Measurements from ENCODE around the gene ADGRD2. TPM values are rescaled to one million over a fixed set of nuclear protein-coding genes. Genes with fewer than 3 reads are reported as not detected.
"Not testable (repeated sequence)": the region's sequence is repeated elsewhere in the genome, so short reads cannot be mapped to it uniquely, and the experiment has no call there.

ADGRD2 gene
- total RNA-seq, 1 donor from 2014 or later: not detected

DNA sequence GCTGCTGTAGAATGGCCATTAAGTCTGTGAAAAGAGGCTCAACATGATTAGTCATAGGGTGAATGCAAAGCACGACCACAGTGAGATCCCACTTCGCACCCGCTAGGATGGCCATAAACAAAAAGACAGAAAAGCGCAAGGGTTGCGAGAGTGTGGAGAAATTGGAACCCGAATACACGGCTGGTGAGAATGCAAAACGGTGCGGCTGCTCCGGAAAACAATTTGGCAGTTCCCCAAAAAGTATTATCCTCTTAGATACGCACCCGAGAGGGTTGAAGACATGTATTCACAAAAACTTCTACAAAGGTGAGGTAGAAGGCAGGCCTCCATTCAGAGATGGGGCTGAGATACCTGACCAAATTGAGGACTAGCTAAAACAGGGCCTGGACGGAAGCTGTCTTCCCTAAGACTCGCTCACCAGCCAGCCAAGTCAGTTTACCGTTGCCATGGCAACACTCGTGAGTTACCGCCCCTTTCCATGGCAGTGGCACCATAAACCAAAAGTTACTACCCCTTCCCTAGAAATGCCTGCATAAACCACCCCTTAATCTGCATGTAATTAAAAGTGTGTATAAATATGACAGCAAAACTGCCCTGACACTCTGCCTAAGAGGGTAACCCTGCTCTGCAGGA lies 34.3 kb upstream of the ADGRD2 start:
- H3K27me3 Mint-ChIP-seq (ENCODE audit: unreplicated experiment): peaks cover 4% of the 10 kb centered on the region
- H3K27ac Mint-ChIP-seq (ENCODE audit: unreplicated experiment): no peak overlapping the region
- peaks cover 7% of the 10 kb centered on the region for H3K9me3 Mint-ChIP-seq (ENCODE audit: unreplicated experiment)
- H3K36me3 Mint-ChIP-seq (ENCODE audit: unreplicated experiment): no peaks in the 10 kb centered on the region
- peak overlapping the region; percentile 98 for H3K4me3 Mint-ChIP-seq (ENCODE audit: unreplicated experiment)
- H3K4me1 Mint-ChIP-seq (ENCODE audit: low read depth, unreplicated experiment): peaks cover 3% of the 10 kb centered on the region
- DNase-seq: no peak
- TF ChIP-seq, protein P1, sequence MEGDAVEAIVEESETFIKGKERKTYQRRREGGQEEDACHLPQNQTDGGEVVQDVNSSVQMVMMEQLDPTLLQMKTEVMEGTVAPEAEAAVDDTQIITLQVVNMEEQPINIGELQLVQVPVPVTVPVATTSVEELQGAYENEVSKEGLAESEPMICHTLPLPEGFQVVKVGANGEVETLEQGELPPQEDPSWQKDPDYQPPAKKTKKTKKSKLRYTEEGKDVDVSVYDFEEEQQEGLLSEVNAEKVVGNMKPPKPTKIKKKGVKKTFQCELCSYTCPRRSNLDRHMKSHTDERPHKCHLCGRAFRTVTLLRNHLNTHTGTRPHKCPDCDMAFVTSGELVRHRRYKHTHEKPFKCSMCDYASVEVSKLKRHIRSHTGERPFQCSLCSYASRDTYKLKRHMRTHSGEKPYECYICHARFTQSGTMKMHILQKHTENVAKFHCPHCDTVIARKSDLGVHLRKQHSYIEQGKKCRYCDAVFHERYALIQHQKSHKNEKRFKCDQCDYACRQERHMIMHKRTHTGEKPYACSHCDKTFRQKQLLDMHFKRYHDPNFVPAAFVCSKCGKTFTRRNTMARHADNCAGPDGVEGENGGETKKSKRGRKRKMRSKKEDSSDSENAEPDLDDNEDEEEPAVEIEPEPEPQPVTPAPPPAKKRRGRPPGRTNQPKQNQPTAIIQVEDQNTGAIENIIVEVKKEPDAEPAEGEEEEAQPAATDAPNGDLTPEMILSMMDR (IDR thresholded peaks at IDR 0.05; ENCODE audit: partially characterized antibody, unreplicated experiment): no peak

DNA sequence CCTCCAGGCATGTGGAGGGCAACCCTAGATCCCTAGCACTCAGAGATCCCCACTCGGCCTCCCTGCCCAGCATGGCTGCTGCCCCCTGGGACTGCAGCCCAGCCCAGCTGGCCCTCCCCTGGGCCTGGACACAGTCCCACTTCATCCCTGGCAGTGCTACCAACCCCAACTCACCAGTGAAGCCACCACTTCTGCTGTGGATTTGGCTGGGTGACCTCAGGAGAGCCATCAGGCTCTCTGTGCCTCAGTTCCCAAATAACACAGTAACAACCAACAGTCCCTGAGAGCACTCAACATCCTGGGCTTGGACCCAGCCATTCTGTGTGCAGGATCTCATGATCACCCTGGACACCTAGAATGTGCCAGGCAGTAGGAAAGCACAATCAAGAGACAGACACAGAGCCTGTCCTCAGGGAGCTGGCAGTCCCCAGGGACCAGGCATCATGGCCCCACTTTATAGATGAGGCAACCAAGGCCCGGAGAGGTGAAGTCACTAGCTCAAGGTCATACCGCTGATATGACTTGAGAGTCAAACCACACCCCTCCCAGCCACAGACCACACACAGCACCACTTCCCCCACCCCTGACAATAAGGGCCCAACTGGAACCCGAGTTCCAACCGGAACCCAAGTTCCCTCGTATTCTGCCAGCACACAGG lies 30.3 kb upstream of the ADGRD2 start:
- H3K9me3 Mint-ChIP-seq (ENCODE audit: unreplicated experiment): peaks cover 5% of the 10 kb centered on the region
- peaks cover 4% of the 10 kb centered on the region for H3K27me3 Mint-ChIP-seq (ENCODE audit: unreplicated experiment)
- H3K4me3 Mint-ChIP-seq (ENCODE audit: unreplicated experiment): no peak overlapping the region
- H3K36me3 Mint-ChIP-seq (ENCODE audit: unreplicated experiment): no peaks in the 10 kb centered on the region
- no peaks in the 10 kb centered on the region for H3K4me1 Mint-ChIP-seq (ENCODE audit: low read depth, unreplicated experiment)
- no peak for DNase-seq
- H3K27ac Mint-ChIP-seq (ENCODE audit: unreplicated experiment): no peak overlapping the region
- TF ChIP-seq, protein P1 (IDR thresholded peaks at IDR 0.05; ENCODE audit: partially characterized antibody, unreplicated experiment): peak; percentile 56

DNA sequence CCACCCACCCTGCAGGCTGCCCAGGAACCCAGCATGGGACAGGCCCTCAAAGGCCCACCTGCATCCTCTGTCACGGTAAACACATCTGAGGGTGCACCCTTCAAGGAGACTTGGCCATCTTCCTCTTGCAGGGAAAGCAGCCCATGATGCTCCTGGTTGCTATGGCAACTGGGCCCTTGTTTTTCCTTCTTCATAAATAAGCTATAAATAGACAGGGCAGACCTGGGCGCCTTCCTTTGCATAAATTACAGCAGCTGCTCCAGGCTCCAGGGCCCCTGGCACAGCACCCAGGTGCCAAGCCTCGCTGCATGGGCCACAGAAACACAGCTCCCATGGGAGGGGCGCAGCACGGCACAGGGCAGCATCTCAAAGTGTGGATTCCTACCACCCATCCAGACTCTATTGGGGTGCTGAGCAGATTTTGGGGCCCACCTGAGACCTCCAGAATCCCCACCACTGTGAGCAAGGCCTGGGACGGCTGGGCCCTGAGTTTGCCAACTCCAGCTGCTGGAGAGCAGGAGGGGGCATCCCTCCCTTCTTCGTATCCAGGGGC lies 29.2 kb upstream of the ADGRD2 start:
- Mint-ChIP-seq H3K36me3 (ENCODE audit: unreplicated experiment) (no peaks in the 10 kb centered on the region), H3K9me3 (ENCODE audit: unreplicated experiment) (no peaks in the 10 kb centered on the region), H3K4me3 (ENCODE audit: unreplicated experiment) (no peak overlapping the region), H3K4me1 (ENCODE audit: low read depth, unreplicated experiment) (no peaks in the 10 kb centered on the region), H3K27me3 (ENCODE audit: unreplicated experiment) (peaks cover 4% of the 10 kb centered on the region), H3K27ac (ENCODE audit: unreplicated experiment) (no peak overlapping the region)
- TF ChIP-seq, protein P1 (IDR thresholded peaks at IDR 0.05; ENCODE audit: partially characterized antibody, unreplicated experiment): no peak
- DNase-seq: no peak

DNA sequence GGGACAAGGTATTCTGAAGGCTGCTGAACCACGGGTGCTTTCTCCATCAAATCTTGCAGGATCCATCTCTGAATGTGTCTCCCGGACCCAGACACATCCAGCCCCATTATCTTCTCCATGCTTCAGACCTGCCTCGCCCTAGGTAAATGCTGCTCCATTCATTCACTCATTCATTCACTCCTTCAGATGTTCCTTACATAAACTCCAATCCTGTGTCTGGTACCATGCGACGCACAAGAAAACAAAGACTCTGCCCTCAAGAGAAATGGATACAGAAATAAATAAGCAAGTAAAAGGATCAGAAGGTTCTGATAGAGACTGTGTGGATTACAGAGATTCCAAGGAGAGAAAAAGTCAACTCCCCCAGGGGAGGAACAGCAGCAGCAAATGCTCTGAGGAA lies 27.1 kb upstream of the ADGRD2 start:
- H3K27me3 Mint-ChIP-seq (ENCODE audit: unreplicated experiment): peaks cover 4% of the 10 kb centered on the region
- TF ChIP-seq, protein P1 (IDR thresholded peaks at IDR 0.05; ENCODE audit: partially characterized antibody, unreplicated experiment): no peak
- no peak for DNase-seq
- H3K9me3 Mint-ChIP-seq (ENCODE audit: unreplicated experiment): no peaks in the 10 kb centered on the region
- no peak overlapping the region for H3K27ac Mint-ChIP-seq (ENCODE audit: unreplicated experiment)
- no peak overlapping the region for H3K4me3 Mint-ChIP-seq (ENCODE audit: unreplicated experiment)
- peaks cover 2% of the 10 kb centered on the region for H3K4me1 Mint-ChIP-seq (ENCODE audit: low read depth, unreplicated experiment)
- no peaks in the 10 kb centered on the region for H3K36me3 Mint-ChIP-seq (ENCODE audit: unreplicated experiment)

DNA sequence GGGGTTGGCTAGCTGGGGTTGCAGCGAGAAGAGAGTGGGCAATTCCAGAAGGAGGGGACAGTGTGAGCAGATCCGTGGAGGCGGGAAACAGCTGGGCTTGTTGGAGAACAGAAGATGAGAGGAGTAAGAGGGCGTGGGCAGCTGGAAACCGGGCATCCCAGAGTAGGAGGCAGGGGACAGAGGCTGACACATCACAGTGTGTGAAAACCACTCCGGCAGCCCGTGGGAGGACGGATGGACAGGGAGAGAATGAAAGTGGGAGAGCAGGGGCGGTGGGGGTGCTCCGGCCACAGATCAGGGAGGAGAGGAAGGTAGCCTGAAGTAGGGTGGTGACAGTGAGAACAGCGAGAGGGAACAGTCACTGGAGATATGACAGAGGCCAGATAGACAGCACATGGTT lies 26.7 kb upstream of the ADGRD2 start:
- no peaks in the 10 kb centered on the region for H3K36me3 Mint-ChIP-seq (ENCODE audit: unreplicated experiment)
- TF ChIP-seq, protein P1 (IDR thresholded peaks at IDR 0.05; ENCODE audit: partially characterized antibody, unreplicated experiment): no peak
- peaks cover 3% of the 10 kb centered on the region for H3K4me1 Mint-ChIP-seq (ENCODE audit: low read depth, unreplicated experiment)
- H3K9me3 Mint-ChIP-seq (ENCODE audit: unreplicated experiment): no peaks in the 10 kb centered on the region
- no peak for DNase-seq
- H3K4me3 Mint-ChIP-seq (ENCODE audit: unreplicated experiment): no peak overlapping the region
- H3K27ac Mint-ChIP-seq (ENCODE audit: unreplicated experiment): no peak overlapping the region
- H3K27me3 Mint-ChIP-seq (ENCODE audit: unreplicated experiment): peaks cover 4% of the 10 kb centered on the region

DNA sequence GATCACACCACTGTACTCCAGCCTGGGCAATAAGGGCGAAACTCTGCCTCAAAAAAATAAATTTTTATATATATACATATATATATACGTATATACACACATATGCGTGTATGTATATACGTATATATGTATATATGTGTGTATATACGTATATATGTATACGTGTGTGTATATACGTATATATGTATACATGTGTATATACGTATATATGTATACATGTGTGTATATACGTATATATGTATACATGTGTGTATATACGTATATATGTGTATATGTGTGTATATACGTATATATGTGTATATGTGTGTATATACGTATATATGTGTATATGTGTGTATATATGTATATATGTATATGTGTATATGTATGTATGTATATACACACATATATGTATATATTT lies 24.5 kb upstream of the ADGRD2 start:
- not testable (repeated sequence) for H3K27me3 Mint-ChIP-seq (ENCODE audit: unreplicated experiment); DNase-seq; H3K4me3 Mint-ChIP-seq (ENCODE audit: unreplicated experiment); H3K4me1 Mint-ChIP-seq (ENCODE audit: low read depth, unreplicated experiment); H3K36me3 Mint-ChIP-seq (ENCODE audit: unreplicated experiment); H3K9me3 Mint-ChIP-seq (ENCODE audit: unreplicated experiment); H3K27ac Mint-ChIP-seq (ENCODE audit: unreplicated experiment)

Measured in glutamatergic neuron (in vitro differentiated cells).